Stimulated activated CD8-positive, alpha-beta memory T cell treated with anti-CD3 and anti-CD28 coated beads, Interleukin-4, amount 100 ng/mL, for 4 hours (primary cell): ENCODE measurements around the gene PARVG.
A peak's percentile ranks its signal among the peaks of the same experiment; 100 is the strongest.

Source experiments
- DNase-seq, 2 donors: peaks; one replicate each; pipeline ENCODE4 v3.0.0-alpha.2; 2020; ENCODE audit warnings: low read depth in 2 of 2, low spot score in 1 of 2

Gene PARVG

GRCh38 chr22:44179989-44180705, 578 bp upstream of the PARVG start:
- DNase-seq = no peak

- peak; percentile 32 to 59 for DNase-seq
These were observed 547 bp downstream of the PARVG start for GRCh38 chr22:44181033-44181911.

- no peak for DNase-seq
These were observed 1.3 kb downstream of the PARVG start for GRCh38 chr22:44181912-44182587.

- DNase-seq = no peak
These were observed 2.0 kb downstream of the PARVG start for GRCh38 chr22:44182588-44183286.

GRCh38 chr22:44183287-44183588, 2.5 kb downstream of the PARVG start:
- no peak for DNase-seq

GRCh38 chr22:44184006-44184405, 3.3 kb downstream of the PARVG start:
- no peak for DNase-seq

- no peak for DNase-seq
These were observed 4.8 kb downstream of the PARVG start for GRCh38 chr22:44185237-44186120.

GRCh38 chr22:44186121-44186510, 5.4 kb downstream of the PARVG start:
- no peak for DNase-seq

GRCh38 chr22:44186737-44187136, 6.0 kb downstream of the PARVG start:
- no peak for DNase-seq

- no peak for DNase-seq
These were observed 7.0 kb downstream of the PARVG start for GRCh38 chr22:44187652-44188230.

- no peak for DNase-seq
These were observed 7.6 kb downstream of the PARVG start for GRCh38 chr22:44188316-44188715.

- DNase-seq = no peak
These were observed 8.4 kb downstream of the PARVG start for GRCh38 chr22:44188986-44189630.

GRCh38 chr22:44190381-44190976, 9.8 kb downstream of the PARVG start:
- DNase-seq = no peak

GRCh38 chr22:44191036-44191454, 10.3 kb downstream of the PARVG start:
- no peak for DNase-seq

- no peak for DNase-seq
These were observed 11.5 kb downstream of the PARVG start for GRCh38 chr22:44192098-44192815.

GRCh38 chr22:44192816-44193534, 12.2 kb downstream of the PARVG start:
- no peak for DNase-seq

GRCh38 chr22:44193535-44193891, 12.8 kb downstream of the PARVG start:
- DNase-seq = no peak

GRCh38 chr22:44194569-44194968, 13.8 kb downstream of the PARVG start:
- DNase-seq = no peak
